Dedifferentiated amniotic fluid mesenchymal stem cell (primary cell): Measurements from ENCODE around the gene SORCS2.
"Not testable (repeated sequence)": the region's sequence is repeated elsewhere in the genome, so short reads cannot be mapped to it uniquely, and the experiment has no call there.

Experiments
- DNase-seq: peaks from one replicate; pipeline ENCODE4 v3.0.0-alpha.2; 2016; ENCODE audit errors: extremely low spot score

Gene SORCS2

DNA sequence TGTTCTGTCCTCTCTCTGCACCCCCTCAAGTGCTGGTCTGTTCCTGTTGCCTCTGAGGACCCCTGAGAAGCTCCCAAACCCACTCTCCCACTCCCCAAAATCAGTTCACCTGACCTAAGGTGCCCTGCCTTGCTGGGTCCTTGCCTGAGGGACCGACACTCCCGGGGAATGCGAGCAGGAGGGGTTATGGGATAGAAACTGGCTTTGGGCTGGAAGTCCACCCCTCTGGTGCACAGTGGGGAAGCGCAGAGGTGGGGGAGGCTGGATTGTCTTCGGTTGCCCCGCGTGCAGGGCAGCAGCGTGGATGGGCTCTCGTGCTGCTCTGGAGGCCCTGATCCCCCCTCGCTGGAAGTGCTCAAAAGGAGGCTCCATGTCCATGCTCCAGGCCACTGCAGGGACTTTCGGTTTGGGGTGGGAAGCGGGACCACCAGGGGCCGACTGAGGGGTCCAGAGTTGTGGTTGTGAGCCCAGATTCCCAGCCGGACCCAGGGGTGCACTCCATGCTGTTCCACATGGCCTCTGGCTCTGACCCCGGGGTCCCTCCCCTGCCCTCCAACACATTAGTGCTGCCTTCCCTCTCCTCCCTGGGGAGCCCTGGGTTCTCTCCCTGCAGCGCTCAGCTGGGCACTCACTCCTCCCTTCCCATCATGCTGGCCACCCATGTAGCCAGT lies 7.6 kb downstream of the SORCS2 start:
- DNase-seq: no peak

DNA sequence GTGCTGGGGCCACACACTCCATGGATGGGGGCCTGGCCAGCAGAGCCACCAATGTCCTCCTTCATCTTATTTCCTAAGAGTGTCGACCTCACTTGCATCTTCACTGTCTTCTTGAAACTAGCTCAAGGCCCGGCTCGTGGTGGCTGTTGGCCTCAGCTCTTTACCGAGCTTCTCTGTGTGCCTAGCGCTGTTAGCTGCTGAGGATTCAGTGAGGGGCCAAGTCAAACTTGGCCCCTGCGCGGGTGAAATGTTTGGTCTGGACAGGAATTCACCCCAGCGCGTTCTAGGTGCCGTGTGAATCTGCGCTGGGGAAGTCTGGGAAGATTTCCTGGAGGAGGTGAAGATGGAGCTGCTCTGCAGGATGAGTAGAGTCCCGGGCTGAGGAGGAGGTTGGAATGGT lies 8.5 kb downstream of the SORCS2 start:
- DNase-seq: no peak

DNA sequence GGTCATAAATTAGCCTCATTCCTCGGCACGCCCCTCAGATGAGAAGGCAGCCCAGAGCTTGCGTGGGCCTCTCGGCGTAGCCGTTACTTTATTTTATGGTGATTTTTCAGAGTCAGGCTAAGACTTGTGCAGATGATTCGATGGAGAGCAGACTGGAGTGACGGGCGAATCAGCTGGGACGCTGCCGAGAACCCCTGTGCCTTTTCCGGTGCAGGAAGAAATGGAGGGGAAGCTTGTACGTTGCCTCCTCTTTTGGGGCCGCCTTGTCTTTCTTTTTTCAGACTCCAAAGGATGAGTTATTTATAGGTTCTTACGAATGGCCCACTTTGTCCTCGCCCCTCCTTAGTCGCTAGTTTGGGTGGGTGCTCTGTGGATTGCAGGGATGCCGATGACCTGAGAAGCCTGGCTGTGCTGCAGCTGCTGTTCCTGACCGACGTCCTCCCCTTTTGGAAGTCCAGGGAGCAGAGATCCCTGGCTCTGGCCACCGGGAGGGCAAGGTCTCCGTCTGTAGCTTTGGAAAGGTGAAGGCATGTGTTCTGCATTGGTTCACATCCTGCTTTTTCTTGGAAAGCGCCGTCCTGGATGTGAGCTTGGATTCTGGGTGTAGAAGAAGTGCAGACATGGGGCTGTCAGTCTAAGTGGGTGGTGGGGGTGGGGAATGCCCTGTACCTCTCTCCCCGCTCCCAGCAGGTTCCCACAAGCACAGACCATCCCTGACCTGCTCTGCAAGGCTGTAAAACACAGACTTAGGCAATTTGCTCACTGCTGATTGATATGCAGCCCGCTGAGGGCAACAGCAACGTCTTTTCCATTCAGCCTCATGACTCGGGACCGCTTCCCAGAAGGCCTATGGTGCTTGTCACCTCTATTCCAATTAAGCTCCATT lies 9.3 kb downstream of the SORCS2 start:
- DNase-seq: no peak

DNA sequence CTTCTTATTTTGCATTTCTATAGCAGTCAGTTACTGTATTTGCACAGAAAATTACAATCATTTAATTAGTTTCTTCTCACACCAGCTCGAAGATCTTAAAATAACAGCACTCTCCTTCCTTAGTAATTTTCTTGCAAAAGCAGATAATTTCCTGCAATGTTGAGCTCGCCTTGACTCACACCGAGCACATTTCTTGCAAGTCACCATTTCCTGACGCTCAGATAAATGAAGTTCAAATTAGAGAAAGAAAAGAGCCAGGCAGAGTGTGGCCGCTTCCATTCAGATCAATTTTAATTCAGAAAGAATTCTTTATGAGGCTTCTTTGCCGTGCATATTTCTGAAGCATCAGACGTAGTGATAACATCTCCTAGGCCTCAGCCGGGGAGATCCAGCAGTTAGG lies 10.1 kb downstream of the SORCS2 start:
- no peak for DNase-seq

- DNase-seq: no peak
Observed at GRCh38 chr4:7204656-7205387, 12.5 kb downstream of the SORCS2 start.

DNA sequence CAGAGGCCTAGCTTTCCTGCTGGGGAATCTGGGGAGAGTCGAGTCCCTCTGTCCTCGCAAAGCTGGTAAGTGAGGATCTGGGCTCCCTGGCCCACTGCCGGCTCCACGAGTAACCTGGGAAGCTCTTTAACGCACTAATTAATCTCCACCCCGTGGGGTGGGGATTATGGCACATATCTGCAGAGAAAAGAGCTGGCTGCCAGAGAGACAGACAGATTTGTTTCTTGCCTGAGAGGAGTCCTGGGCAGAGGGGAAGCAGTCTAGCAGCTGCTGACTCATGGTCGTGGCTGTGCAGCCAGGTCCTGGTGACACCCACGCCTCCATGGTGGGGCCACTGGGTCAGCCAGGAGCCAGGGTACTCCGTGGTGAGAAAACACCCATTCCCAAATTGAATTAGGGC lies 14.0 kb downstream of the SORCS2 start:
- peak; percentile 33 for DNase-seq

DNA sequence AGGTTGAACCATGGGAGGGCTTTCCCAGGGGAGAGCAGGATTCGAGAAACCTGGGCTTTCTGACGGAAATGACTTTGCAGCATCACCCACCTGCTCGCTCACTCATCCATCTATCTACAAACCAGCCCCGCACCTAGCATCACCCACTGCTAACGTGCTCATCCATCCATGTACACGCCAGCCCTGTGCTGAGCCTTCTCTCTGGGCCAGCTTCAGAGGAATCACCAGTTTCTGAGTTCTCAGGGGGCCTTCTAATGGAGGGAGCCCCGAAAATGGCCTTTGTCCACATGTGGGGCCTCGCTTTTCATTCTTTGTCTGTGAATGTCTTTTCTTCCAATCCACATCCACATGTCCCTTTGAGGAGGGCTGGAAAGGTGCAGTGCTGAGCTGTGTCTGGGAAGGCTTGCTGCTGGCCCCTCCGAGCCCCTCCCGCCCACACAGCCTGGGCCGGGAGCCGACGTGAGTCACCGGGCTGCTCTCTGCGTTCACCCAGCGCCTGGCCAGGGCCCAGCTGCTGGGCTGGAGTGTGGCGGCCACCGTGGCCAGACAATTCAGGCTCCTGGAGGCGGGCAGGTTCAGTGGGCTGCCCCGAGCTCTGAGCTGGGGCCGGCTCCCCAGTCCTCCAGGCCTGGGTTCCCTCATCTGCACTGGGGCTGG lies 14.7 kb downstream of the SORCS2 start:
- peak; percentile 79 for DNase-seq

GRCh38 chr4:7207628-7208231 lies 15.4 kb downstream of the SORCS2 start:
- DNase-seq: no peak

DNA sequence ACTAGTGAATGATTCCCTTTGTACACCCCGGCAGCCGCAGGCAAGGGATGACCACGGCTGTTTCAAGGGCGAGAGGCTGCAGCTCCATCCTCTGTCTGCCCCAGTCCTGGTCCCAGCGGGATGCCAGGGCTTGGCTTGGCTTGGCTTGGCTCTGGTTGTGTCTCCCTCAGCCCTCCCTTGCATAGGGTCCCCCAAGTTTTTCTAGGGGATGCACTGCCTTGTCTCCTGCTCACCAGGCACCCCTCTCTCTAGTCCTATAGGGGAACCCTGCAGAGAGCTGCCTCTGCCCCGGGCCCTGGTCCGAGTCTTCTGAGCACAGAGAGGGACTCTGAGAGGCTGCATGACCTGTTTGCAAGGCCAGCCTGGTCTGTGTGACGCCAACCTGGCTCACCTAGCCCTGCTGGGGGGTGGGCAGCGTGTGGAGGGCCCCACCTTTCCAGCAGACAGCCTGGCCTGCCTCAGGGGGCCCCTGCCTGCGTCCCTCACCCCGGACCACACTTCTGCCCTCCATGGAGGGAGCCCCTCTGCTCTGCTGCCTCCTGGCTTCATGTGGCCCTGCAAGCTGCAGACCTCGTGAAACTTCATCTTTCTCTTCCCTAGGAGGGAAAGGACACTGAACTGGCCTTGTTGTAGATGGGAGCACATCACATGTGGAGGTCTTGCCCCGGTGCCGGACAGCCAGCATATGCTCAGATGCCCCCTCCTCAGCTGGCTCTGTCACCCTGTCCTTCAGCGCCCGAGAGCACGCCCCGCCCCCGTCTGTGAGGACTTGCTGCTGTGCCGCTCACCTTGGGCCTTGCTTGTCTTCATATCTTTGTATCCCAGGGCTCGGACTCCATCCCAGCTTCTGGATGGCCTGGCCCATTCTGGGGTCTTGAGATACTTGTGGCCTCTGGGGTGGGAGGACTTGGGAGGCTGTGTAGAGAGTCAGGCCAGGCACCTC lies 16.4 kb downstream of the SORCS2 start:
- DNase-seq: no peak

DNA sequence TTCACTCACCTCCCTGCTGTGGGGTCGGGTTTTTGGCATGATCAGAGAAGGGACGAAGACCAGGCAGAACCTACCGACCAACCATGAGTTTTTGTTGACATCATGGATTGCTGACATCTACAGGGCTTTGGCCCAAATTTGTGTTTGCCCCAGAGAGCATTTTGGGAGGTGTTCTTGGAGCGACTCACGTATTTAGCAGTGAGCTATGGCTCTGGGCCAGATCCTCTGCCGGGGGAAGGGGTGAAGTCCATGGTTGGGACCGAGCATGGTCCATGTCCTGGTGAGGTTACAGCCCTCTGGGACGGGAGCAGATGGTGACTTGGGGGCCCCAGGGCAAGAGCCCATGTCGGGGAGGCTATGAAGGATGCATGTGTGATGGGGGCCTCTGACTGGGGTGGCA lies 17.4 kb downstream of the SORCS2 start:
- DNase-seq: no peak

DNA sequence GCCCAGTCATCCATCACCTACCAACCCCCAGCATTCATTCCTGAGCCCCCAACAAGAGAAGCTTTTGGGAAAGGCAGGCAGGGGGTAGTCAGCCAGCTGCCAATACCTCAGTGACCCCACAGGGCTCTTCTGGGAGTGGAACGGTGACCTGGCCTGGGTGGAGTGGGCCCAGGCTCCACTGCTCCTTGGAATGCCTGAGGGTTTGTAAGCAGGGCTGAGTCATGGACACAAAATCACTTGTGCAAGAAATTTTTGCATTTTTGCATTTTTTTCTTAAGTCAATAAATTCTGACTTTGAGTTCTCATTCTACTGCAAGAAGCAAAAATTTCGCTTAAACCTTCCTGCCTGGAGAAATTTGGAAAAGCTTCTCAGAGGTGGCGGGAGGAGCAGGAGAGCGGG lies 18.5 kb downstream of the SORCS2 start:
- DNase-seq: peak; percentile 95

DNA sequence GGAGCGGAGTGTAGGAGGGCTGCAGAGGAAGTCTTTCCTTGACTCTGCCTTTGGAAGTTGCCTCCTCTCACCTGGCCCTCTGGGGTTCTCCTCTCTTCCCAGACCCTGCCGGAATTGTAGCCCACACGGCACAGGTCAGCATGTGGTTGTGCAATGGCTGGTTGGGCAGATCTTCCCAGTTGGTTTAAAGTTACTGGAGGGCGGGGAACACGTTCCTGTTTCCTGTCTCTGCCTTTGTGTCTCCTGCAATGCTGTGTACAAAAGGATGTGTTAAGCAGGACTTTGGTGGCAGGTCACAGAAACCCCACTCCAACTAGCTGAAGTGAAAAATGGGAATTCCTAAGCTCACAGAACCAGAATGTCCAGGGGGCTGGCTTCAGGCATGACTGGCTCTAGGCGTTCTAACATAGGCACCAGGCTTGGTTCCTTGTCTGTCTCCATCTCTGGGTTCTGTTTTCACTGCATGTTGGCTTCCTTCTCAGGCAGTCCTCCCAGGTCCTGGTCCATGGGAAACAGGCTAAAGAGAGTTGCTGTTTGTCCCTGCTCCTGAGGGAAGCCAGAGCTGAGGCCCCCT lies 19.9 kb downstream of the SORCS2 start:
- no peak for DNase-seq

DNA sequence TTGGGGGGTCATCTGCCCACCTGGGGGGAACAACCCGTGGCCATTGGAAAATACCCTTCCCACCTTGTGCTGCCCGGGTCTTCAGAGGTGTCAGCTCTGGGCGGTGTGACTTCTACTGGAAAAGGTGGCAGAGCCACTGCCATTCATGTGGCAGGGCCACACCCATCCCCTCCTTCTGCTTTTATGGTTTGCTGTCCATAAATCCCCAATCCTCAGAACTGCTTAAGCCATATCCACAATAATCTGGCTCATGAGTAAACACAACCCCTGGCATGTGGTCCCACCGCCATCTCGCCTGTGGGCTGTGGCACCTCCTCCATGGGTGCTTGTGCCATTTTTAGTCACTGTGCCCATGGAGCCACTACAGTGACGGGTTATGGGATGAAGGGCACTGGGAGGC lies 20.6 kb downstream of the SORCS2 start:
- no peak for DNase-seq

GRCh38 chr4:7213807-7214206 lies 21.5 kb downstream of the SORCS2 start:
- DNase-seq: no peak

DNA sequence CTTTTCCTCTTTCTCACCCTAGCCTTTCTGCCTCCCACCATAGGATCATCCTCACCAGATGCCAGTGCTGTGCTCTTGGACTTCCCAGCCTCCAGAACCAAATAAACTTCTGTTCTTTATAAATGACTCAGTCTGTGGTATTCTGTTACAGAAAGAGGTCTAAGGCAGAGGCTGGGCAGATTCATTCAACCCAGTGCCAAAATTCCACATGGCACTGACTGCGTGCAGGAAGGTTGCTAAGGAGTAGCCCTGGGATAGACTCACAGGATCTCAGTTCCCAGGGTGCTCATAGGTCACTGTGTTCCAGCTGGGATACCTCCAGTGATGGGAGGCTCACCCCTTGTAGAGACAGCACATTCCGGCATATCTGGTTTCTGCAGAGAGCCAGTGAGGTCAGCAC lies 22.0 kb downstream of the SORCS2 start:
- no peak for DNase-seq

DNA sequence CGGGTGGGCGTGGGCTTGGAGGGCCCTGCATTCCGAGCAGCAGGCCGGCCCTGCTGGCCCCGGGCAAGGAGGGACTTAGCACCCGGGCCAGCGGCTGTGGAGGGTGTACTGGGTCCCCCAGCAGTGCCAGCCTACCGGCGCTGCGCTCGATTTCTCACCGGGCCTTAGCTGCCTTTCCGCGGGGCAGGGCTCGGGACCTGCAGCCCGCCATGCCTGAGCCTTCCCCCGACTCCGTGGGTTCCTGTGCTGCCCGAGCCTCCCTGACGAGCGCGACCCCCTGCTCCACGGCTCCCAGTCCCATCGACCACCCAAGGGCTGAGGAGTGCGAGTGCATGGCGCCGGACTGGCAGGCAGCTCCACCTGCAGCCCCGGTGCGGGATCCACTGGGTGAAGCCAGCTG lies 22.8 kb downstream of the SORCS2 start:
- not testable (repeated sequence) for DNase-seq

DNA sequence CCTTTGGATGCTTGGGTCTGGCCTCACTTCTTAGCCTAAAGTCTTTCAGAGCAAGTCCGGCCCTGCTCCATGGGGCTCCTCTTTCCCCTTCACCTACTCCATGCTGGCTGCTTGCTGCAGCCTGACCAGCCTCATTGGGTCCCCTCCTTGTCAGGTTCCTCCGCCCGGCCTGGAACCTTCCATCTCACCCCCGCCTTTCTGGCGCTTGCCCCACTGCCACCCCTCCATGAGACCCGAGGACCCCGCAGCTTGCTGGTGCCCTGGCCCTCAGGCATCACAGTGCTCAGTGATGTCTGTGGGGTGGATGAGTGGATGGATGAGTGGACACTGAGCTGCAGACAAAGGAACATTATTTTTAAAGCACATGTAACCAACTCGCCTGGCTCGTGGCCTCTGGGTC lies 24.7 kb downstream of the SORCS2 start:
- no peak for DNase-seq

GRCh38 chr4:7217474-7218321 lies 25.4 kb downstream of the SORCS2 start:
- DNase-seq: no peak

- DNase-seq: no peak
Observed at GRCh38 chr4:7218686-7219085, 26.3 kb downstream of the SORCS2 start.
